ENCODE measurements around the gene ZNF423.

- TF ChIP-seq CTCF (IDR thresholded peaks at IDR 0.05; ENCODE audit: insufficient read depth, low read depth, low read length) = no peak
- TF ChIP-seq EZH2 (IDR thresholded peaks at IDR 0.05; ENCODE audit: insufficient read depth, low read length) = no peak
Observed at GRCh38 chr16:49742428-49743202, 113.3 kb downstream of the ZNF423 start.

Data from astrocyte (in vitro differentiated cells and primary cell).